PC-3 (cell line): ENCODE data around the gene CDH4. TPM values are rescaled to one million over a fixed set of nuclear protein-coding genes. Genes with fewer than 3 reads are reported as not detected.

ENCODE experiments used
- ATAC-seq: fragments of 200-7000 bp; cut with Tn5 transposase; 2 replicates; pipeline ENCODE4 v1.9.1; 2020; ENCODE audit warnings: mild to moderate bottlenecking, moderate library complexity
- BruUV-seq: library from RNA; stranded (reverse); fragments of 400-500 nt; replicated peaks from 2 replicates; lab custom pipeline; 2021; lab: Mats Ljungman, UMichigan
- CTCF ChIA-PET: fragments of 300-600 bp; sonication (Branson Sonifier 250); formaldehyde crosslinking; loops from one replicate; lab custom pipeline; 2022; ENCODE audit warnings: antibody characterized with exemption; lab: Charles Lee
- POLR2A ChIA-PET: fragments of 300-600 bp; sonication (Branson Sonifier 250); formaldehyde crosslinking; loops from one replicate; lab custom pipeline; 2022; ENCODE audit warnings: antibody characterized with exemption; ENCODE audit not compliant: unreplicated experiment; lab: Charles Lee
- DNase-seq: peaks from one replicate; pipeline ENCODE4 v3.0.0-alpha.2; 2015
- H2AFZ ChIP-seq: fragments of 300-600 bp; sonication (generic); 2 replicates; pipeline ENCODE4 v1.6.0; 2016; ENCODE audit warnings: antibody characterized with exemption, low read length
- H3F3A ChIP-seq: fragments of 300-600 bp; sonication (generic); one replicate; pipeline ENCODE4 v1.6.0; 2017; ENCODE audit warnings: antibody characterized with exemption, low read length, control low read depth, mild to moderate bottlenecking; ENCODE audit not compliant: unreplicated experiment
- H3K27ac ChIP-seq: fragments of 300-600 bp; sonication (generic); 2 replicates; pipeline ENCODE4 v1.5.1; 2016; ENCODE audit warnings: mild to moderate bottlenecking, low read length
- H3K27me3 ChIP-seq: fragments of 300-600 bp; sonication (generic); 2 replicates; pipeline ENCODE4 v1.6.1; 2016; ENCODE audit warnings: low read length, mixed read lengths
- H3K36me3 ChIP-seq: fragments of 300-600 bp; sonication (generic); 2 replicates; pipeline ENCODE4 v1.6.1; 2016; ENCODE audit warnings: low read depth, mixed run types, low read length, mixed read lengths
- H3K4me1 ChIP-seq: fragments of 300-600 bp; sonication (generic); 2 replicates; pipeline ENCODE4 v1.5.1; 2016; ENCODE audit warnings: low read length; ENCODE audit not compliant: insufficient read depth
- H3K4me2 ChIP-seq: fragments of 300-600 bp; sonication (generic); 2 replicates; pipeline ENCODE4 v1.6.0; 2016; ENCODE audit warnings: low read length
- H3K4me3 ChIP-seq: fragments of 300-600 bp; sonication (generic); 2 replicates; pipeline ENCODE4 v1.5.1; 2016; ENCODE audit warnings: mild to moderate bottlenecking, low read length, mixed read lengths
- H3K79me2 ChIP-seq: fragments of 300-600 bp; sonication (generic); 2 replicates; pipeline ENCODE4 v1.6.1; 2017; ENCODE audit warnings: low read length, mixed read lengths
- H3K9ac ChIP-seq: fragments of 300-600 bp; sonication (generic); 2 replicates; pipeline ENCODE4 v1.6.0; 2016; ENCODE audit warnings: mild to moderate bottlenecking, low read length
- H3K9me2 ChIP-seq: fragments of 300-600 bp; sonication (generic); replicated peaks from 2 replicates; pipeline ENCODE4 v1.6.1; 2016; ENCODE audit warnings: mixed run types, low read length, mixed read lengths
- H3K9me3 ChIP-seq: fragments of 300-600 bp; sonication (generic); 2 replicates; pipeline ENCODE4 v1.6.1; 2016; ENCODE audit warnings: low read length, mixed read lengths
- H4K20me1 ChIP-seq: fragments of 300-600 bp; sonication (generic); 2 replicates; pipeline ENCODE4 v1.6.1; 2016; ENCODE audit warnings: low read length, mixed read lengths
- EZH2 ChIP-seq: fragments of 300-600 bp; sonication (generic); IDR thresholded peaks from one replicate; pipeline ENCODE4 v1.6.1; 2017; ENCODE audit warnings: antibody characterized with exemption, mild to moderate bottlenecking, low read length; ENCODE audit not compliant: unreplicated experiment
- EZH2phosphoT487 ChIP-seq: fragments of 300-600 bp; sonication (generic); IDR thresholded peaks from 2 replicates; pipeline ENCODE4 v1.6.1; 2018; ENCODE audit warnings: mild to moderate bottlenecking, antibody characterized with exemption, low read length, borderline replicate concordance
- intact Hi-C: fragments of 100-400 bp; cut with micrococcal nuclease; formaldehyde crosslinking; loops from 2 replicates; pipeline ENCODE4 v1.9.0; 2023
- total RNA-seq: library from RNA; depleted of rRNA; stranded (reverse); fragments of >200 nt; gene quantifications from 2 replicates; pipeline ENCODE4 v1.2.3, GENCODE V29; 2014
- TF ChIP-seq, protein P1 (sequence below): fragments of 300-600 bp; sonication (generic); conservative IDR thresholded peaks from 2 replicates; pipeline ENCODE4 v1.5.1; 2017; ENCODE audit warnings: antibody characterized with exemption, low read depth, mild to moderate bottlenecking, low read length

CDH4 gene
- total RNA-seq, 1 experiment from 2014 or later: not detected

DNA sequence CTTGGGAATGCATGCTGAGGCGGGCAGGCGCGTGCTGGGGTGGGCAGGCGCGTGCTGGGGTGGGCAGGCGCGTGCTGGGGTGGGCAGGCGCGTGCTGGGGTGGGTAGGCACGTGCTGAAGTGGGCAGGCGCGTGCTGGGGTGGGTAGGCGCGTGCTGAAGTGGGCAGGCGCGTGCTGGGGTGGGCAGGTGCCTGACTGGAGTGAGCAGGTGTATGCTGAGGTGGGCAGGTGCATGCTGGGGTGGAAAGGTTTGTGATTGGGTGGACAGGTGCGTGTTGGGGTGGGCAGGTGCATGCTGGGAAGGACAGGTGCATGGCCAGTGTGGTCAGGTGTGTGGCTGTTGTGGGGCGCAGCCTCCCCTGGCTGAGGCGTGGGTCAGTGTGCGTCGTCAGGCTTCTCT is 404.1 kb downstream of the CDH4 start:
- ChIA-PET CTCF (no interaction called here), POLR2A (no interaction called here)
- no peaks in the 10 kb centered on the region for H3F3A ChIP-seq
- DNase-seq: no peak
- no peak overlapping the region for H2AFZ ChIP-seq
- no peak overlapping the region for H3K4me3 ChIP-seq
- no peaks in the 10 kb centered on the region for H3K9me2 ChIP-seq
- intact Hi-C loops: no loop called here
- H3K9me3 ChIP-seq: no peaks in the 10 kb centered on the region
- TF ChIP-seq EZH2 (no peak), EZH2phosphoT487 (no peak)
- TF ChIP-seq, protein P1, sequence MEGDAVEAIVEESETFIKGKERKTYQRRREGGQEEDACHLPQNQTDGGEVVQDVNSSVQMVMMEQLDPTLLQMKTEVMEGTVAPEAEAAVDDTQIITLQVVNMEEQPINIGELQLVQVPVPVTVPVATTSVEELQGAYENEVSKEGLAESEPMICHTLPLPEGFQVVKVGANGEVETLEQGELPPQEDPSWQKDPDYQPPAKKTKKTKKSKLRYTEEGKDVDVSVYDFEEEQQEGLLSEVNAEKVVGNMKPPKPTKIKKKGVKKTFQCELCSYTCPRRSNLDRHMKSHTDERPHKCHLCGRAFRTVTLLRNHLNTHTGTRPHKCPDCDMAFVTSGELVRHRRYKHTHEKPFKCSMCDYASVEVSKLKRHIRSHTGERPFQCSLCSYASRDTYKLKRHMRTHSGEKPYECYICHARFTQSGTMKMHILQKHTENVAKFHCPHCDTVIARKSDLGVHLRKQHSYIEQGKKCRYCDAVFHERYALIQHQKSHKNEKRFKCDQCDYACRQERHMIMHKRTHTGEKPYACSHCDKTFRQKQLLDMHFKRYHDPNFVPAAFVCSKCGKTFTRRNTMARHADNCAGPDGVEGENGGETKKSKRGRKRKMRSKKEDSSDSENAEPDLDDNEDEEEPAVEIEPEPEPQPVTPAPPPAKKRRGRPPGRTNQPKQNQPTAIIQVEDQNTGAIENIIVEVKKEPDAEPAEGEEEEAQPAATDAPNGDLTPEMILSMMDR: no peak
- H3K27ac ChIP-seq: no peak overlapping the region
- H3K27me3 ChIP-seq: peaks cover 57% of the 10 kb centered on the region
- H4K20me1 ChIP-seq: no peaks in the 10 kb centered on the region
- H3K79me2 ChIP-seq: no peaks in the 10 kb centered on the region
- no peak for ATAC-seq
- no TSS peak for BruUV-seq
- H3K4me2 ChIP-seq: no peak overlapping the region
- H3K9ac ChIP-seq: no peak overlapping the region
- H3K4me1 ChIP-seq: no peaks in the 10 kb centered on the region
- no peaks in the 10 kb centered on the region for H3K36me3 ChIP-seq

DNA sequence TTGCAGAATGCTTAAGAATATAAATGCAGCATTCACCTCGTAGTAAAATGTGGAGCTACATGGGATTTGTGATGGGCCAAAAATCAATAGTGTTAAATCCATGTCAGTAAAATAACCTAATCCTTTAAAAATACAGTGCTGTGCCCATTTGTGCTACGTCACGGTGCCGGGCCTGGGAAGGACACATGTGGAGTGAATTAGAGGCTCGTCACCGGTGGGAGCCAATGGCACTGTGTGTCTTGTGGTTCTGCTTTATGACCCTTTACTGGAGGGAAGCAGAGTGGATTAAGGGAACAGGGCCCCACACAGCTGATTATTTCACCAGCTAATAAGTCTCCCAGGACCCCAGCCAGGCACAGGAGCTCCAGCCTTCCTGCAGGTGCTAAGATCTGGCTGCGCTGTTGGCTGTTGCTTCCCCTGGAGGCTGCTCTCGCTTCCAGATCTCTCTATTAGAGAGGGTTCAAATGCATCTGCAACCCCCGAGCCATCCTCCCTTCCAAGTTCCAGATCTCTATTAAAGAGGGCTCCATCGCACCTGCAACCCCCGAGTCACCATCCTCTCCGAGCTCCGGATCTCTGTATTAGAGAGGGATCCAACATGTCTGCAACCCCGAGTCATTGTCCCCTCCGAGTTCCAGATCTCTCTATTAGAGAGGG is 405.8 kb downstream of the CDH4 start:
- Histone ChIP-seq H3K4me1 (no peaks in the 10 kb centered on the region), H3K27ac (no peak overlapping the region), H3K9me2 (no peaks in the 10 kb centered on the region), H3K4me2 (no peak overlapping the region), H2AFZ (no peak overlapping the region), H3K36me3 (no peaks in the 10 kb centered on the region), H3K27me3 (peaks cover 60% of the 10 kb centered on the region), H3K79me2 (no peaks in the 10 kb centered on the region), H3F3A (no peaks in the 10 kb centered on the region), H3K9ac (no peak overlapping the region), H4K20me1 (no peaks in the 10 kb centered on the region), H3K4me3 (no peak overlapping the region), H3K9me3 (no peaks in the 10 kb centered on the region)
- no peak for ATAC-seq
- CTCF ChIA-PET: no interaction called here
- intact Hi-C loops: no loop called here
- no TSS peak for BruUV-seq
- DNase-seq: no peak
- POLR2A ChIA-PET: no interaction called here
- TF ChIP-seq, protein P1: no peak
- TF ChIP-seq EZH2: no peak
- TF ChIP-seq EZH2phosphoT487: no peak

DNA sequence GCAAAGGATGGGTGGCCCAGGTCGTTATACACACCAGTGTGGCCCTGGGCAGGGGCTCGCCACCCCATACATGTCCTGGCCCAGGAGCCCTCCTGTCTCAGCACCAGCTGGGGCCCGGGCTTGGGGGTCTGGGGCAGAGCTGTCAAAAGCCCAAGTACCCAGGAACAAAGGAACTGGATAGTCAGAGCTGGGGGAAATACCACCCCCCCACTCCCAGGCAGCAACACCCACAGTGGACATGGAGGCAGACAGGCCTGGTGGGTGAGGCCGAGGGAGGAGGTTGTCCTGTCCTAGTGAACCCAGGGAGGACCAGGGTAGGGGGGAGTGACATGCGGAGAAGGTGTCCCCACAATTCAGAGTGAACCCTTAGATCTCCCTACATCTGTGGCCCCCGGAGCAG is 406.5 kb downstream of the CDH4 start:
- Histone ChIP-seq H3K27ac (no peak overlapping the region), H3K9ac (no peak overlapping the region), H3K27me3 (peaks cover 67% of the 10 kb centered on the region), H4K20me1 (no peaks in the 10 kb centered on the region), H3K4me1 (no peaks in the 10 kb centered on the region), H3K4me2 (no peak overlapping the region), H3K9me3 (no peaks in the 10 kb centered on the region), H3K79me2 (no peaks in the 10 kb centered on the region), H3K36me3 (no peaks in the 10 kb centered on the region), H3F3A (no peaks in the 10 kb centered on the region), H3K4me3 (no peak overlapping the region), H3K9me2 (no peaks in the 10 kb centered on the region), H2AFZ (no peak overlapping the region)
- DNase-seq (no peak), ATAC-seq (no peak)
- BruUV-seq: no TSS peak
- POLR2A ChIA-PET: no interaction called here
- CTCF ChIA-PET: no interaction called here
- TF ChIP-seq EZH2: no peak
- intact Hi-C loops: no loop called here
